ENCODE measurements around the gene TNFSF4.
"Not testable (repeated sequence)": the region's sequence is repeated elsewhere in the genome, so short reads cannot be mapped to it uniquely, and the experiment has no call there.

TNFSF4 gene

GRCh38 chr1:173161510-173162221 lies 45.5 kb downstream of the TNFSF4 start:
- no peak for DNase-seq

DNA sequence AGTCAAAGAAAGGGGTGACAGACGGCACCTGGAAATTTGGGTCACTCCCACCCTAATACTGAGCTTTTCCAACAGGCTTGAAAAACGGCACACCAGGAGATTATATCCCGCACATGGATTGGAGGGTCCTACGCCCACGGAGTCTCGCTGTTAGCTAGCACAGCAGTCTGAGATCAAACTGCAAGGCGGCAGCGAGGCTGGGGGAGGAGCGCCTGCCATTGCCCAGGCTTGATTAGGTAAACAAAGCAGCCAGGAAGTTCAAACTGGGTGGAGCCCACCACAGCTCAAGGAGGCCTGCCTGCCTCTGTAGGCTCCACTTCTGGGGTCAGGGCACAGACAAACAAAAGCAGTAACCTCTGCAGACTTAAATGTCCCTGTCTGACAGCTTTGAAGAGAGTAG lies 53.2 kb downstream of the TNFSF4 start:
- not testable (repeated sequence) for DNase-seq

DNA sequence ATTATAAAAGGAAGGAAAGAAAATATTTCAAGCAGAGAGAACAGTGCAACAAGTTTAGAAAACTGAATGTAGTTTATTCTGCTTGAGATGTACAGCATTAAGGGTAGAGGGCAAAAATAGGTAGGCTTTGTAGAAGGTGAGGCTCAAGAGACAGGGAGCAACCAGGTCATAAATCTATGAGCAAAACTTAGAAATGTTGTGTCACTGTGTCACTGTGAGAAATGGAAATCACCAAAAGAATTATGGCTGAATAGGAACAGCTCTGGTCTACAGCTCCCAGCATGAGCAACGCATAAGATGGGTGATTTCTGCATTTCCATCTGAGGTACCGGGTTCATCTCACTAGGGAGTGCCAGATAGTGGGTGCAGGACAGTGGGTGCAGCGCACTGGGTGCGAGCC lies 53.6 kb downstream of the TNFSF4 start:
- DNase-seq: no peak

DNA sequence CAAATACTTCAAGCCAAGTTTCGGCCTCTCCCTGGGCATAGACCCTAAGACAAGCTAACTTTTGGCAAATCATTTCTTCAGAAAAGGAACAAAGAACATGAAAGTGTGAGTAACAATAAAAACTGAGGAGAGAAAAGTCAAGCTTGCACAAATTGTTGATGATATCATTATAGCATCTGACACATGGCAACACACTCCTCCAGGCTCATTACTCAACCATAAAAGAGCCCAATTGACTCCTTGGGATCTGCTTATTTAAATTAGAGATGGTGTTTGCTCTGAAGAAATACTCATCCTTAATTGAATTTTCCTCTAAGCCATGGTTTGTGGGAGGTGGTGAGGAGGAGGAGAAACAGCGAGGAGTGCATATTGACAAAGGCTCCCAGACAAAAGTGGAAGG lies 54.5 kb downstream of the TNFSF4 start:
- no peak for DNase-seq

- DNase-seq: no peak
These were observed 56.3 kb downstream of the TNFSF4 start for GRCh38 chr1:173150795-173151194.

GRCh38 chr1:173149887-173150286 lies 57.2 kb downstream of the TNFSF4 start:
- DNase-seq: no peak

- no peak for DNase-seq
These were observed 58.2 kb downstream of the TNFSF4 start for GRCh38 chr1:173148971-173149370.

DNA sequence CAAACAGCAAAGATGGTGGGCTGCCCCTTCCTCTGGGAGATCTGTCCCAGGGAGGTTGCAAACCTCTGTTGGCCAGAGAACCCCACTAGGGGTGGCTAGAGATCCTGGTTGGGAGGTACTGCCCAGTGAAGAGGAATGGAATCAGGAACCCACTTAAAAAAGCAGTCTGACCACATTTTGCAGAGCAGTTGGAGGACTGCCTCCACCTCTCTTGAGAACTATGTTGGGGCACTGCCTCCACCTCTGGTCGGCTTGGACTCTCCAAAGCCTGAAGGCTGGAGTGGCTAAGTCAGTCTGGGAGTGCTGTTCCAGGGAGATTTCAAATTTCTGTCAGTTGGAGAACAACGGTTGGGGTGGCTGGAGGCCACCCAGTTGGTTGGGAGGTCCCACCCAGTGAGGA lies 58.6 kb downstream of the TNFSF4 start:
- DNase-seq: no peak

DNA sequence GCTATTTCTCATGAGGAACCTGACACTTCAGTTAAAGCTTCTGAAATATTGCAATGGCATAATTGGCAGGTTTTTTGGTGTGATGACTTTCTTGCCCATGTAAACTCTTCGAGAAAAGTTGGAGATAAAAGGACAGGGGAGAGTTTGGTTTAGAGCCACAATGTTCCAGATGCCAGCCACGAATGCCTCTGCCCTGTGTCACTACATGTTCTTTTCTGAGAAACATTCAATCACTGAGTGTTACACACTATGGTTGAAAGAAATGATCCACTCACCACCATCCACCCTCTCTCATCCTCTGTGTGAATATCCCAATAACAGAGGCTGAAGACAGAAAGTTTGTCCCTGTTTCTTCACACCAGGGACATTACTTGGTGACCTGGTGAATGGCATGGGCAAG lies 66.4 kb downstream of the TNFSF4 start:
- no peak for DNase-seq

- no peak for DNase-seq
These were observed 67.4 kb downstream of the TNFSF4 start for GRCh38 chr1:173139706-173140105.

DNA sequence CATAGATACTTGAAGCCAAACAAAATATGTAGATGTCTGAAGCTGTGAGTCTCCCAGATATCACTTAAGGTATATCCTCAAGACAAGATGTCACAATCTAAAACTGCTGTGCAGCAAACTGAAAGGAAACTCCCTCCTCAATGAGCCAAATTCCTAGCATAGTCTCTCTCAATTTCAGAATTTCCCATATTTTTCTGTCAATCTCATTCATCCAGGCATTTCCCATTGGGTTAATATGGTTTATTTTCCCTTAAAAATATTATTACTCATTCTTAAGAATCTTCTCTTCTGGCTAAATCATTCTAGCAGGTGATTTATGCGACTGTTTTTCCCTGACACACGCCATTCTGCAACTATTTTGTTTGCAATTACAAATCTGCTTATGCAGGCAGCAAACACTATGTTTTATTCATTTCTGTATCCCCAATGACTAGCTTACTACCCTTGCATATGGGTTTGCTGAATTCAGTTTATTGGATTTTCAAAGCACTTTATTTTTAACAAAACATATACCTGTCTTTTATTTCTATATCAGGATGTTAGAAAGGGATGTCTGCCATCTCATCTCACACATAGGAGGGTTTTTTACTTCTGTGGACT lies 69.9 kb downstream of the TNFSF4 start:
- no peak for DNase-seq

- no peak for DNase-seq
These were observed 72.3 kb downstream of the TNFSF4 start for GRCh38 chr1:173134800-173135199.

DNA sequence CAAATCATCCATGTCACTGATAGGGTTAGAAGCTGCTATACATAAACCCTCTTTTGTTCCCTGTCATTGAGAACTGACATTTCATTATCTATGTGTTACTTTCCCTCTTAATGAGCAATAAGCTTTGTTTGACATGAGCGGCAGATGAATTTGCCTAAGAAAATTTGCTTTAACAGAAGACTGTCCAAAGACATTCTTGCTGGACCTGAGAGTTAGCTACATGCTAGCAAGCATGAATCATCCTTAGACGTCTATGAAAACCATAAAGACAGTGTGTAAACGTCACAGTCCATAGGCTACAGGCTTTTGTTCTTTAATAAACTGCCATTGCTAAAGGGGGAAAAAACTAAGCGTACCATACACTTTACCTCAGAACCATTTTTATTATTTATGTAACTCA lies 73.1 kb downstream of the TNFSF4 start:
- no peak for DNase-seq
